Parathyroid adenoma (tissue), 2 donors: ENCODE results near the gene CAPZA2.

Source experiments
- H2AFZ ChIP-seq: fragments of 300-600 bp; sonication (generic); one replicate; pipeline ENCODE4 v1.7.0; 2017; ENCODE audit warnings: antibody characterized with exemption, mild to moderate bottlenecking
- H3K27ac ChIP-seq: fragments of 300-600 bp; sonication (generic); one replicate; pipeline ENCODE4 v1.7.0; 2017
- H3K27me3 ChIP-seq: fragments of 300-600 bp; sonication (generic); one replicate; pipeline ENCODE4 v1.7.0; 2017; ENCODE audit warnings: low read length; ENCODE audit not compliant: control insufficient read depth, insufficient read depth
- H3K36me3 ChIP-seq: fragments of 300-600 bp; sonication (generic); one replicate; pipeline ENCODE4 v1.7.0; 2017; ENCODE audit warnings: low read length; ENCODE audit not compliant: control insufficient read depth, insufficient read depth
- H3K4me1 ChIP-seq: fragments of 300-600 bp; sonication (generic); one replicate; pipeline ENCODE4 v1.7.0; 2017; ENCODE audit warnings: control low read depth
- H3K4me2 ChIP-seq: fragments of 300-600 bp; sonication (generic); one replicate; pipeline ENCODE4 v1.7.0; 2017; ENCODE audit warnings: low read length
- H3K4me3 ChIP-seq: fragments of 300-600 bp; sonication (generic); one replicate; pipeline ENCODE4 v1.7.0; 2017; ENCODE audit warnings: low read depth, low read length
- H3K79me2 ChIP-seq: fragments of 300-600 bp; sonication (generic); one replicate; pipeline ENCODE4 v1.7.0; 2017; ENCODE audit warnings: control low read depth
- H3K9ac ChIP-seq: fragments of 300-600 bp; sonication (generic); one replicate; pipeline ENCODE4 v1.7.0; 2017; ENCODE audit warnings: mild to moderate bottlenecking
- H3K9me3 ChIP-seq: fragments of 300-600 bp; sonication (generic); one replicate; pipeline ENCODE4 v1.7.0; 2017; ENCODE audit warnings: low read length; ENCODE audit not compliant: control insufficient read depth
- TF ChIP-seq, protein P1 (sequence below): fragments of 300-600 bp; sonication (generic); IDR thresholded peaks from one replicate; pipeline ENCODE4 v1.7.0; 2017; ENCODE audit warnings: antibody characterized with exemption, mild to moderate bottlenecking
- donor health status: primary hyperparathyroidism.

CAPZA2 gene

DNA sequence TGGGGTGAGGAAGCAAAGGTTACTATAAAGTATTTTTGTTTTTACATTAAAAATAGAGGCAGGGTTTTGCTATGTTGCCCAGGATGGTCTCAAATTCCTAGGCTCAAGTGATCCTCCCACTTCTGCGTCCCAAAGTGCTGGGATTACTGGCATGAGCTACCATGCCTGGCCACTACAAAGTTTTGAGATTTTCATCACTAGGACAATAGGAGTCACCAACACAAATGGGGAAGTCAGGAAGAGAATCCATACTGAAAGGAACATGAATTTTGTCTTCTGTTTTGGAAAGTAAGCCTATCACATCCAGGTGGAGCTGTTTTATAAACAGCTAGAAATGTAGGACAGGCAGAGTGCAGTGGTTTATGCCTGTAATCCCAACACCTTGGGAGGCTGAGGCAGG is 20.0 kb upstream of the CAPZA2 start:
- H3K4me1 ChIP-seq = no peaks in the 10 kb centered on the region
- no peaks in the 10 kb centered on the region for H3K36me3 ChIP-seq
- TF ChIP-seq, protein P1, sequence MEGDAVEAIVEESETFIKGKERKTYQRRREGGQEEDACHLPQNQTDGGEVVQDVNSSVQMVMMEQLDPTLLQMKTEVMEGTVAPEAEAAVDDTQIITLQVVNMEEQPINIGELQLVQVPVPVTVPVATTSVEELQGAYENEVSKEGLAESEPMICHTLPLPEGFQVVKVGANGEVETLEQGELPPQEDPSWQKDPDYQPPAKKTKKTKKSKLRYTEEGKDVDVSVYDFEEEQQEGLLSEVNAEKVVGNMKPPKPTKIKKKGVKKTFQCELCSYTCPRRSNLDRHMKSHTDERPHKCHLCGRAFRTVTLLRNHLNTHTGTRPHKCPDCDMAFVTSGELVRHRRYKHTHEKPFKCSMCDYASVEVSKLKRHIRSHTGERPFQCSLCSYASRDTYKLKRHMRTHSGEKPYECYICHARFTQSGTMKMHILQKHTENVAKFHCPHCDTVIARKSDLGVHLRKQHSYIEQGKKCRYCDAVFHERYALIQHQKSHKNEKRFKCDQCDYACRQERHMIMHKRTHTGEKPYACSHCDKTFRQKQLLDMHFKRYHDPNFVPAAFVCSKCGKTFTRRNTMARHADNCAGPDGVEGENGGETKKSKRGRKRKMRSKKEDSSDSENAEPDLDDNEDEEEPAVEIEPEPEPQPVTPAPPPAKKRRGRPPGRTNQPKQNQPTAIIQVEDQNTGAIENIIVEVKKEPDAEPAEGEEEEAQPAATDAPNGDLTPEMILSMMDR = no peak
- no peak overlapping the region for H3K27ac ChIP-seq
- no peak overlapping the region for H3K4me3 ChIP-seq
- H3K9ac ChIP-seq = no peak overlapping the region
- no peaks in the 10 kb centered on the region for H3K9me3 ChIP-seq
- H2AFZ ChIP-seq = no peak overlapping the region
- no peaks in the 10 kb centered on the region for H3K27me3 ChIP-seq
- H3K79me2 ChIP-seq = no peaks in the 10 kb centered on the region
- no peak overlapping the region for H3K4me2 ChIP-seq

DNA sequence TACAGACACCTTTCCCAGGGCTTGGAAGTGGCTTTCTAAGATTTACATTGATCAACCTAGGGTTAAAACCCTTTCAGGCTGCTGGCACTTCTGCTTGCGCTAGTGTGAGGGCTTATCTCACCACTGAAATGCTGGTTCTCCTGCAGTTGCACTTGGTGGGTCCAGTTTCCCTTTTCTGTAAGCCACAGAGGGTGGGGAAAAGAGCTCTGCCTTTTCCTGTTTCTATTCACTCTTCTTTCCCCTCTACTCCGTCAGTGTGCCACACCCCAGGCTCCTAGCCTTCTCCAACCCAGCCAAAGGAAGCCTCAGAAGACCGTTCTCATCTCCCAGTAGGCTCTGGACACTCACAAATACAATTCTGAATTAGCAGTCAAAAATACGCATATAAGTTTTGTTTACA is 19.0 kb upstream of the CAPZA2 start:
- H2AFZ ChIP-seq = no peak overlapping the region
- no peaks in the 10 kb centered on the region for H3K79me2 ChIP-seq
- no peaks in the 10 kb centered on the region for H3K4me1 ChIP-seq
- TF ChIP-seq, protein P1 = no peak
- H3K4me3 ChIP-seq = no peak overlapping the region
- H3K36me3 ChIP-seq = no peaks in the 10 kb centered on the region
- H3K4me2 ChIP-seq = no peak overlapping the region
- H3K9me3 ChIP-seq = no peaks in the 10 kb centered on the region
- no peaks in the 10 kb centered on the region for H3K27me3 ChIP-seq
- no peak overlapping the region for H3K9ac ChIP-seq
- H3K27ac ChIP-seq = no peak overlapping the region

DNA sequence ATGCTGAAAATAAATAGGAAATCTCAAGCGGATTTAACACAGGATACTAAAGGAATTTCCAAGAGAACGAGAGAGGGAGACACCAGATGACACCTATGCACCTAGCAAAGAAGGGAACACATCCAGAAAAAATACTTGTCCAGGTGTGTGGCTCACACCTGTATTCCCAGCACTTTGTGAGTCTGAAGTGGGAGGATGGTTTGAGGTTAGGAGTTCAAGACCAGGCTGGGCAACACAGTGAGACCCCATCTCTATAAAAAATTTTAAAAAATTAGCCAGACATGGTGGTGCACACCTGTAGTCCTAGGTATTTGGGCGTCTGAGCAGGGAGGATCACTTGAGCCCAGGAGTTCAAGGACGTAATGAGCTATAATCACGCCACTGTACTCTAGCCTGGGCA is 11.2 kb upstream of the CAPZA2 start:
- TF ChIP-seq, protein P1 = no peak
- no peak overlapping the region for H3K9ac ChIP-seq
- H3K9me3 ChIP-seq = no peaks in the 10 kb centered on the region
- no peak overlapping the region for H3K4me2 ChIP-seq
- no peaks in the 10 kb centered on the region for H3K79me2 ChIP-seq
- H3K27me3 ChIP-seq = no peaks in the 10 kb centered on the region
- no peak overlapping the region for H2AFZ ChIP-seq
- no peak overlapping the region for H3K4me3 ChIP-seq
- no peaks in the 10 kb centered on the region for H3K4me1 ChIP-seq
- no peak overlapping the region for H3K27ac ChIP-seq
- H3K36me3 ChIP-seq = no peaks in the 10 kb centered on the region

DNA sequence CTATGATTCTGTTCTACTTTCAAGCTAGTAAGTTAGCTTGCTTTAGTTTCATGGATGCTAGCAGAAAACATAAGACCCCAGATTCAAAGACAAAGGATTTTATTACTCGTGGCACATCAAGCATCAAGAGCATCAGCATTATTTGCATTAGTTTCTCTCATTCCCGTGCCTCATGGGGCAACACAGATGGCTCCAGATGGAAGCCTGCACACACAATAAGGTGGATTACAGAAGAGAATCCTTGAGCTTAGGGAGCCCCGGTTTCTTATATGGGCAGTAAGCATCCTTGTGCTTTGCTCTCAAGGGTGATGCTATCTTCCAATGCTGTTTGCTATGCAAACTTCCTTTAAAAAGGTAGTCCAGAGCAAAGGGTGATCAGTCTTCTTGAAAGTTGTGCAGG is 10.7 kb upstream of the CAPZA2 start:
- no peak overlapping the region for H3K4me3 ChIP-seq
- no peaks in the 10 kb centered on the region for H3K4me1 ChIP-seq
- no peak overlapping the region for H3K27ac ChIP-seq
- TF ChIP-seq, protein P1 = no peak
- no peaks in the 10 kb centered on the region for H3K79me2 ChIP-seq
- no peak overlapping the region for H3K9ac ChIP-seq
- no peaks in the 10 kb centered on the region for H3K27me3 ChIP-seq
- no peak overlapping the region for H2AFZ ChIP-seq
- no peak overlapping the region for H3K4me2 ChIP-seq
- H3K9me3 ChIP-seq = no peaks in the 10 kb centered on the region
- H3K36me3 ChIP-seq = no peaks in the 10 kb centered on the region

DNA sequence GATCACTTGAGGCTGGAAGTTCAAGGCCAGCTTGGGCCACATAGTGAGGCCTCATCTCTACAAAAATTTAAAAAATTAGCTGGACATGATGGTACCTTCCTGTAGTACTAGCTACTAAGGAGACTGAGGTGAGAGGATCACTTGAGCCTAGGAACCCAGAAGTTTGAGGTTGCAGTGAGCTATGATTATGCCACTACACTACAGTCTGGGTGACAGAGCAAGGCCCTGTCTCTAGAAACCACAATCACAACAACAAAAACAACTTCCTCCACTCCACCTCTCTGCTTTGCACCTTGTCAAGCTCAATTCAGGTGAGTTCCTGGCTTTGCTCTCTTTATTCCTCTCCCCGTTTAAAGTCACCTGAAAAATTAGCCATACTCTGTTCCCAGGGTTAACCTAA is 8.3 kb upstream of the CAPZA2 start:
- H3K4me3 ChIP-seq = no peak overlapping the region

More for the DNA sequence above, 8.3 kb upstream of the CAPZA2 start:
- Histone ChIP-seq H3K9ac (no peak overlapping the region), H2AFZ (no peak overlapping the region), H3K9me3 (no peaks in the 10 kb centered on the region), H3K27me3 (no peaks in the 10 kb centered on the region), H3K4me2 (no peak overlapping the region), H3K4me1 (no peaks in the 10 kb centered on the region), H3K36me3 (no peaks in the 10 kb centered on the region), H3K79me2 (no peaks in the 10 kb centered on the region), H3K27ac (no peak overlapping the region)
- TF ChIP-seq, protein P1 = no peak
